A549 treated with dexamethasone at 1 μM for 4 hours (cell line): ENCODE data around the gene KIF5C. TPM values are rescaled to one million over a fixed set of nuclear protein-coding genes. Genes with fewer than 3 reads are reported as not detected.

Experiments
- total RNA-seq: library from RNA; stranded (reverse); fragments of 200-300 nt; extraction: Qiagen RNA extraction; gene quantifications from 5 replicates; pipeline ENCODE4 v1.2.3, GENCODE V29; 2022

Gene KIF5C
- total RNA-seq: 0.33 to 0.43 TPM (median 0.33 TPM) in 5 replicates

DNA sequence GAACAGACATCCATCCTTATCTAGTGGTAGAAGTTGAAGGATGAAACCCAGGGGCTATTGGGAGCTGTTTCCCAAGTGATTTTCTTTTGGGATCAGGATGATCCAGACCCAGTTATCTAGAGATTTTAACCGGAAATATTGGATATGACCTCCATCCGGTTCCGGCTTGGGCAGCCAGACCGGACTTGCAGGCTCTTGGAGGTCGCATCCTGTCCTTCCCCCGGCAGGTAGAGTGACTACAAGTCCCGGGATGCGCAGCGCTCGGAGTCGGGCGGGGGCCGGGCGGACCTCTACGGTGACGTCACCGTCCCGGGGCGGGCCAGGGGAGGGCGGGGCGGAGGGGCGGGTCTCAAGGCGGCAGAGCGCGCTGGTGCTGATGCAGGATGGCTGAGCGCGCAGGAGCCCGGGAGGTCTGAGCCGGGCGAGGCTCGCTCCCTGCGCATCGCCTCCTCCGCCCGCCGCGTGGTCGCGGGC is at the start of gene KIF5C:
TSS of gene KIF5C (plus strand) at position 360 of the 474 bp plus-strand sequence. CDS start 391 bp downstream, outside the sequence.

DNA sequence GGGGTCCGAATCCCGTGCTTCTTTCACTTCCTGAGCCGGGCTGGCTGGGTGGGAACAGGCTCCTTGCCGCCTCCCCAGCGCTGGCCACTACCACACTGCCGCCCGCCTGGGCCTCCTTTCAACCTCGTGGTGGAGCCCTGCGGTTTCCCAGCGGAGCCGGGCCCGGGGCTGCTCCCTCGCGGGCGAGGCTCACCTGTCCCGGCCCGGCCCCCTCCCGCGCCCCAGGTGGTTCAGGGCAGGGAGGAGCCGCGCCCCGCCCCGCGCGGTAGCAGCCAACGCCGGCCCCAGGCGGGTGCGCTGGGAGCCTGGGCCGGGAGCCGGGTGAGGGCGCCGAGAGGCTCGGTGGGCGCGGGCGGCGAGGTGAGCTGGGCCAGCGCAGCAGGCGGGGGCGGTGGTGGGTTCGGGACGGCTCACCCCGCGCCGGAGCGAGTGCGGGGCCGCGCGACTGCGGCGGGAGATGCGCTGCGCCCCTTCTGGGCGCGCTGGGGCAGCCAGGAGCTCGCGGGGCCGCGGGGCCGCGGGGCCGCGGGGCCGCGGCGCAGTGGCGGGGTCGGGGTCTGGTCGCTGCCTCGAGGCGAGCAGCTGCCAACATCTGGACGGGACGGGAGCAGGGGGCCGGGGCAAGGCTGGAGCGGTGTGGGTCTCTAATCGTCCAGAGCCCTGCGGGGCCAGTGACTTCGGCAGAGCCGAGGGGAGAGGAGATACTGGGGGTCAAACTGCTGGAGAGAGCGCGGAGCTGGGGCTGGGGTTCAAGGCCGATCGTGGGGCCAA is 163.6 kb downstream of the KIF5C start, which contains the start of gene LYPD6B:
TSS of gene LYPD6B (plus strand) at position 258 of the 771 bp plus-strand sequence. CDS start 92,250 bp downstream, outside the sequence.

Other genes with a start within 250 kb of the KIF5C start
- gene EPC2, start 230.5 kb upstream of the KIF5C start, total RNA-seq: 10.5 to 12.9 TPM (median 11.1 TPM) in 5 replicates
- gene LYPD6B, start 163.5 kb downstream of the KIF5C start, total RNA-seq: 0.07 TPM in 1 of 5 replicates, not detected in the others